SK-N-MC (cell line): Measurements from ENCODE around the gene CABLES2.

Experiments used
- DNase-seq: peaks from one replicate; pipeline ENCODE4 v3.0.0-alpha.2; 2011; ENCODE audit warnings: low read depth, low spot score
- H3K27ac ChIP-seq: fragments of 200-600 bp; sonication (generic); 2 replicates; pipeline ENCODE4 v1.5.1; 2016; ENCODE audit warnings: mixed run types
- H3K36me3 ChIP-seq: fragments of 200-600 bp; sonication (generic); 2 replicates; pipeline ENCODE4 v1.6.1; 2017; ENCODE audit warnings: antibody characterized with exemption, low read length, mixed read lengths; ENCODE audit not compliant: insufficient read depth
- H3K4me3 ChIP-seq: fragments of 200-600 bp; sonication (generic); 2 replicates; pipeline ENCODE4 v1.5.1; 2016
- H3K9ac ChIP-seq: fragments of 200-600 bp; sonication (generic); 2 replicates; pipeline ENCODE4 v1.8.0; 2017; ENCODE audit warnings: mixed run types, mixed read lengths; ENCODE audit not compliant: insufficient read length
- H3K9me3 ChIP-seq: fragments of 200-600 bp; sonication (generic); 2 replicates; pipeline ENCODE4 v1.6.1; 2017; ENCODE audit warnings: low read depth, mild to moderate bottlenecking, antibody characterized with exemption, low read length, moderate library complexity, mixed read lengths
- EZH2 ChIP-seq: fragments of 200-600 bp; sonication (generic); IDR thresholded peaks from one replicate; pipeline ENCODE4 v1.6.1; 2017; ENCODE audit warnings: antibody characterized with exemption
- FOXP2 ChIP-seq: optimal IDR thresholded peaks from 2 replicates; pipeline ENCODE3; 2011; ENCODE audit warnings: mild to moderate bottlenecking, moderate library complexity; ENCODE audit not compliant: insufficient read depth; ENCODE audit errors: extremely low read length, control extremely low read depth
- POLR2AphosphoS5 ChIP-seq: IDR thresholded peaks from 2 replicates; pipeline ENCODE4 v1.6.1; 2012; ENCODE audit warnings: mild to moderate bottlenecking, low read depth, low read length, borderline replicate concordance

Gene CABLES2

GRCh38 chr20:62407221-62407992 lies at the start of gene CABLES2:
TSS of gene CABLES2 (minus strand) at chr20:62407285. CDS start at chr20:62407276, 9 bp downstream.
- Histone ChIP-seq H3K9me3 (no peaks in the 10 kb centered on the region), H3K9ac (peak within 1 kb of the TSS; percentile 85), H3K4me3 (peak within 1 kb of the TSS; percentile 80), H3K27ac (no peak within 1 kb of the TSS), H3K36me3 (no peaks in the 10 kb centered on the region)
- TF ChIP-seq POLR2AphosphoS5 (peak; percentile 13; the same call in 1 of the 2 replicates), EZH2 (no peak)
- peak; percentile 30 for DNase-seq

- no peak for DNase-seq
- Histone ChIP-seq H3K4me3 (no peak overlapping the region), H3K36me3 (no peaks in the 10 kb centered on the region), H3K27ac (no peak overlapping the region), H3K9me3 (no peaks in the 10 kb centered on the region), H3K9ac (no peak overlapping the region)
- TF ChIP-seq EZH2, result no peak
These were observed 48.8 kb upstream of the CABLES2 start for GRCh38 chr20:62455929-62456328.

- Histone ChIP-seq H3K27ac (no peak overlapping the region), H3K4me3 (no peak overlapping the region), H3K9me3 (no peaks in the 10 kb centered on the region), H3K9ac (no peak overlapping the region), H3K36me3 (no peaks in the 10 kb centered on the region)
- TF ChIP-seq FOXP2, result no peak
- no peak for DNase-seq
These were observed 48.0 kb upstream of the CABLES2 start for GRCh38 chr20:62454904-62455636.

GRCh38 chr20:62453186-62453808 lies 46.2 kb upstream of the CABLES2 start:
- Histone ChIP-seq H3K9ac (no peak overlapping the region), H3K36me3 (no peaks in the 10 kb centered on the region), H3K9me3 (no peaks in the 10 kb centered on the region), H3K27ac (no peak overlapping the region), H3K4me3 (no peak overlapping the region)
- DNase-seq, result no peak
- TF ChIP-seq FOXP2 (no peak), POLR2AphosphoS5 (no peak), EZH2 (no peak)

DNA sequence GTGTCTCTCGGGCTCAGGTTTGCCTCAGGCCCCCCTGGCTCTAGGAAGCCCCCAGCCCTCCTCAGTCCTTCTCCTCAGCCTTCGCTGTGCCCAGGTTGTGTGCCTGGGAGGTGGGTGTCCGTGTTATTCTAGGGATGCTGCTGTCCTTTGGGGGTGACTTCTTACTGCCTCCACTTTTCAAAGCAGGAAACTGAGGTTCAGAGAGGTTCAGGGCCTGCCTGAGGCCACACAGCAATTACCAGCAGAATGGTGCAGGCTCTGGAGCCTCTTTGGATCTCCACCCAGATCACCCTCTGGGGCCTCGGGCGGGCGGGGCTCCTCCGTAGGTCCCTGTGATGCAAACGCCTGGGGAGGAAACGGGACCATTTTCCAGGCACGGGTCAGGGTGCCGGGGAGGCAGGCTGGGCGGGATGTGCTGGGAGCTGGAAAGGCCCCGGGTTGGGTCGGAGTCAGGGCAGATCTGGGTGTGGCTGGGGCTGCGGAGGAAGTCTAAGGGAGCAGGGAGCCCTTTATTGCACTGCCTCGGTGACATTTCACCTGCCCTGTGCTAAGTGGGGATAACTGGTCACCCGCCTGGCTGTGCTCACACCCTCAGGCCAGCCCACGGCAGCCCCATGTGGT lies 45.5 kb upstream of the CABLES2 start:
- no peak for TF ChIP-seq POLR2AphosphoS5
- TF ChIP-seq EZH2, result no peak
- TF ChIP-seq FOXP2, result no peak
- no peak overlapping the region for H3K27ac ChIP-seq
- H3K9ac ChIP-seq, result no peak overlapping the region
- H3K9me3 ChIP-seq, result no peaks in the 10 kb centered on the region
- H3K4me3 ChIP-seq, result no peak overlapping the region
- DNase-seq, result no peak
- no peaks in the 10 kb centered on the region for H3K36me3 ChIP-seq

GRCh38 chr20:62451970-62452369 lies 44.9 kb upstream of the CABLES2 start:
- no peak for DNase-seq
- Histone ChIP-seq H3K4me3 (no peak overlapping the region), H3K9me3 (no peaks in the 10 kb centered on the region), H3K27ac (no peak overlapping the region), H3K9ac (no peak overlapping the region), H3K36me3 (no peaks in the 10 kb centered on the region)
- no peak for TF ChIP-seq POLR2AphosphoS5
- no peak for TF ChIP-seq EZH2
- TF ChIP-seq FOXP2, result no peak

DNA sequence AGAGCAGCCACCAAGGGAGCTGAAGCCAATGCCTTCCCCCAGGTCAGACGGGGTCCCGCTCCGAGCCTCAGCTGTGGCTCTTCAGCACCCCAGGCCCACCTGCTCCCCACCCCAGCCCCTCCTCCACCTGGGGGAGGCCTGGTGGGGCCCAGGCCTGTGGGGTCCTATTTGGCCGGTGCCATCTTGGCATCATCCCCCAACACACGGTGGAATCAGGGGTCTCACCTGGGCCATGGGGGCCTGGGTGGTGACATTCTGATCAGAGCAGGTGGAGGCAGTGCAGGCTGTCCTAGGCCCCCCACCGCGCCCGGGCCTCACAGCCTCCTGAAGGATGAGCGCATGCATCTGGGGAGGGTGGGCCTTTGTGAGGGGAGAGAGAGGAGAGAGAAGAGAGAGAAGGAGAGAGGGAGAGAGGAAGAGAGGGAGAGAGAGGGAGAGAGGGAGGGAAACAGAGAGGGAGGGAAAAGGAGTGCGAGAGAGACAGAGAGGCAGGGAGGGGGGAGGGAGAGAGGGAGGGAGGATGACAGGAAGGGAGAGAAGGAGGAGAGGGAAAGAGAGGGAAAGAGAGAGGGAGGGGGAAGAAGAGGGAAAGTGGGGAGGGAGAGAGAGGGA lies 44.2 kb upstream of the CABLES2 start:
- no peak overlapping the region for H3K4me3 ChIP-seq
- no peak overlapping the region for H3K9ac ChIP-seq
- no peak for DNase-seq
- no peaks in the 10 kb centered on the region for H3K9me3 ChIP-seq
- no peak overlapping the region for H3K27ac ChIP-seq
- no peak for TF ChIP-seq FOXP2
- TF ChIP-seq POLR2AphosphoS5, result no peak
- TF ChIP-seq EZH2, result no peak
- no peaks in the 10 kb centered on the region for H3K36me3 ChIP-seq

GRCh38 chr20:62449951-62450691 lies 43.0 kb upstream of the CABLES2 start:
- Histone ChIP-seq H3K9me3 (no peaks in the 10 kb centered on the region), H3K4me3 (no peak overlapping the region), H3K9ac (no peak overlapping the region), H3K36me3 (no peaks in the 10 kb centered on the region), H3K27ac (no peak overlapping the region)
- no peak for TF ChIP-seq POLR2AphosphoS5
- TF ChIP-seq FOXP2, result no peak
- no peak for TF ChIP-seq EZH2
- DNase-seq, result no peak
